IMR-90 (cell line): ENCODE results near the gene ATG4A. TPM values are rescaled to one million over a fixed set of nuclear protein-coding genes. Genes with fewer than 3 reads are reported as not detected.

ENCODE experiments used
- ATAC-seq: fragments of 200-7000 bp; cut with Tn5 transposase; 2 replicates; pipeline ENCODE4 v1.9.1; 2020; ENCODE audit warnings: low read depth, mild to moderate bottlenecking, moderate library complexity
- BruUV-seq: library from RNA; stranded (reverse); fragments of 400-500 nt; replicated peaks from 2 replicates; lab custom pipeline; 2021; lab: Mats Ljungman, UMichigan
- CTCF ChIA-PET: fragments of 300-600 bp; formaldehyde crosslinking; extraction: SDS; loops from one replicate; lab custom pipeline; 2021; ENCODE audit warnings: antibody characterized with exemption; lab: Yijun Ruan, JAX
- POLR2A ChIA-PET: fragments of 300-600 bp; sonication (Branson Sonifier 250); formaldehyde crosslinking; loops from one replicate; lab custom pipeline; 2022; ENCODE audit warnings: antibody characterized with exemption; ENCODE audit not compliant: unreplicated experiment; lab: Charles Lee
- DNase-seq: peaks from one replicate; pipeline ENCODE4 v3.0.0; 2013
- H2AFZ ChIP-seq: replicated peaks from 2 replicates; pipeline ENCODE3; 2013; ENCODE audit warnings: low read length, mild to moderate bottlenecking; ENCODE audit not compliant: poor library complexity
- H2AK5ac ChIP-seq: 2 replicates; pipeline ENCODE4 v1.6.1; 2013; ENCODE audit warnings: low read depth, low read length, inconsistent platforms
- H2AK9ac ChIP-seq: replicated peaks from 2 replicates; pipeline ENCODE3; 2013; ENCODE audit warnings: mild to moderate bottlenecking, low read depth, low read length, moderate library complexity; ENCODE audit not compliant: poor library complexity
- H2BK120ac ChIP-seq: 2 replicates; pipeline ENCODE4 v1.6.1; 2013; ENCODE audit warnings: low read depth, low read length, inconsistent platforms
- H2BK15ac ChIP-seq: 3 replicates; pipeline ENCODE4 v1.6.1; 2013; ENCODE audit warnings: low read depth, low read length, inconsistent platforms
- H2BK20ac ChIP-seq: 2 replicates; pipeline ENCODE4 v1.6.1; 2013; ENCODE audit warnings: low read depth, mild to moderate bottlenecking, inconsistent platforms, low read length, moderate library complexity
- H2BK5ac ChIP-seq: 2 replicates; pipeline ENCODE4 v1.6.1; 2013; ENCODE audit warnings: mild to moderate bottlenecking, low read depth, low read length, inconsistent platforms; ENCODE audit not compliant: poor library complexity, severe bottlenecking
- H3K14ac ChIP-seq: replicated peaks from 2 replicates; pipeline ENCODE4 v1.6.1; 2013; ENCODE audit warnings: low read depth, low read length, inconsistent platforms
- H3K18ac ChIP-seq: 2 replicates; pipeline ENCODE4 v1.6.1; 2013; ENCODE audit warnings: low read depth, low read length, control low read depth
- H3K23ac ChIP-seq: 2 replicates; pipeline ENCODE4 v1.6.1; 2013; ENCODE audit warnings: low read depth, low read length, inconsistent platforms
- H3K27ac ChIP-seq: 2 replicates; pipeline ENCODE4 v1.5.1; 2013; ENCODE audit warnings: mild to moderate bottlenecking, control low read depth, low read length; ENCODE audit not compliant: insufficient read depth
- H3K27me3 ChIP-seq: 2 replicates; pipeline ENCODE4 v1.6.1; 2013; ENCODE audit warnings: low read length; ENCODE audit not compliant: control insufficient read depth, insufficient read depth
- H3K36me3 ChIP-seq: 2 replicates; pipeline ENCODE4 v1.6.1; 2013; ENCODE audit warnings: low read length, mixed read lengths; ENCODE audit not compliant: control insufficient read depth, insufficient read depth
- H3K4ac ChIP-seq: 2 replicates; pipeline ENCODE4 v1.6.1; 2013; ENCODE audit warnings: low read depth, low read length, inconsistent platforms
- H3K4me1 ChIP-seq: 2 replicates; pipeline ENCODE4 v1.6.1; 2013; ENCODE audit warnings: low read length, mixed read lengths; ENCODE audit not compliant: control insufficient read depth, insufficient read depth
- H3K4me2 ChIP-seq: 2 replicates; pipeline ENCODE4 v1.6.1; 2013; ENCODE audit warnings: low read depth, mild to moderate bottlenecking, control low read depth, low read length, moderate library complexity
- H3K4me3 ChIP-seq: 2 replicates; pipeline ENCODE4 v1.5.1; 2013; ENCODE audit warnings: low read depth, mild to moderate bottlenecking, control low read depth, low read length, moderate library complexity; ENCODE audit not compliant: insufficient read depth
- H3K56ac ChIP-seq: 2 replicates; pipeline ENCODE4 v1.6.1; 2013; ENCODE audit warnings: low read length, inconsistent platforms; ENCODE audit not compliant: insufficient read depth; ENCODE audit errors: extremely low read depth
- H3K79me1 ChIP-seq, 2 experiments: 2 replicates each; pipeline ENCODE4 v1.6.1; 2013; ENCODE audit warnings: low read length in 2 of 2, inconsistent platforms in 1 of 2, low read depth in 1 of 2
- H3K9ac ChIP-seq: 2 replicates; pipeline ENCODE4 v1.6.1; 2013; ENCODE audit warnings: low read depth, low read length, control low read depth
- H3K9me1 ChIP-seq: 2 replicates; pipeline ENCODE4 v1.6.1; 2013; ENCODE audit warnings: low read length, inconsistent platforms; ENCODE audit not compliant: insufficient read depth
- H3K9me3 ChIP-seq: 2 replicates; pipeline ENCODE4 v1.6.1; 2013; ENCODE audit warnings: low read length; ENCODE audit not compliant: control insufficient read depth, insufficient read depth
- H4K20me1 ChIP-seq: 2 replicates; pipeline ENCODE4 v1.6.1; 2013; ENCODE audit warnings: low read length, inconsistent platforms; ENCODE audit not compliant: insufficient read depth
- H4K5ac ChIP-seq: 2 replicates; pipeline ENCODE4 v1.6.1; 2013; ENCODE audit warnings: mild to moderate bottlenecking, low read depth, low read length, control low read depth
- H4K8ac ChIP-seq, 2 experiments: 2 replicates each; pipeline ENCODE4 v1.6.1; 2013; ENCODE audit warnings: low read depth in 2 of 2, low read length in 2 of 2, control low read depth in 1 of 2, inconsistent platforms in 1 of 2
- H4K91ac ChIP-seq: 2 replicates; pipeline ENCODE4 v1.6.1; 2013; ENCODE audit warnings: low read depth, low read length, inconsistent platforms; ENCODE audit not compliant: insufficient read depth
- MAFK ChIP-seq: IDR thresholded peaks from 2 replicates; pipeline ENCODE4 v1.6.1; 2012; ENCODE audit warnings: low read depth, low read length, improper control_type of control experiment
- NFE2L2 ChIP-seq: fragments of 150-350 bp; IDR thresholded peaks from 2 replicates; pipeline ENCODE4 v1.6.1; 2016; ENCODE audit warnings: low read depth, mild to moderate bottlenecking, low read length
- SMC3 ChIP-seq: fragments of 150-350 bp; IDR thresholded peaks from 2 replicates; pipeline ENCODE4 v1.6.1; 2016; ENCODE audit warnings: low read depth, mild to moderate bottlenecking, antibody characterized with exemption, low read length, moderate library complexity
- dilution Hi-C: fragments of 300-500 bp; cut with HindIII; formaldehyde crosslinking; loops from one replicate; pipeline ENCODE4 v1.14.3; 2018; ENCODE audit warnings: low sequenced_read_pairs; ENCODE audit not compliant: unreplicated experiment
- in situ Hi-C: fragments of 300-500 bp; cut with MboI; formaldehyde crosslinking; loops from 3 replicates; pipeline ENCODE4 v1.14.3; 2019; ENCODE audit warnings: low sequenced_read_pairs, inconsistent platforms, mixed read lengths
- intact Hi-C: fragments of 100-400 bp; cut with micrococcal nuclease; formaldehyde crosslinking; loops from 2 replicates; pipeline ENCODE4 v1.10.0; 2022
- polyA plus RNA-seq, 3 experiments: library from polyadenylated mRNA; depleted of rRNA; stranded (reverse); fragments of >200 nt; gene quantifications; 2 replicates each; pipeline ENCODE4 v1.2.3, GENCODE V29; 2012; ENCODE audit warnings: low replicate concordance in 1 of 3
- total RNA-seq: library from RNA; depleted of rRNA; stranded (reverse); fragments of >200 nt; gene quantifications from 2 replicates; pipeline ENCODE4 v1.2.3, GENCODE V29; 2012

Gene ATG4A
- total and polyA plus RNA-seq, 2 of the 4 experiments (the other 2 are of a cell fraction): 8.2 to 14.7 TPM

- no peak for TF ChIP-seq MAFK
- TF ChIP-seq SMC3: no peak
- TF ChIP-seq NFE2L2: no peak
- no peak for ATAC-seq
- POLR2A ChIA-PET: no interaction called here
- Histone ChIP-seq H3K9me3 (no peaks in the 10 kb centered on the region), H3K9ac (no peak overlapping the region), H2BK5ac (no peak overlapping the region), H3K14ac (no peak overlapping the region), H2BK20ac (no peak overlapping the region), H4K91ac (no peak overlapping the region), H2AK9ac (peak overlapping the region; percentile 52), H3K18ac (no peak overlapping the region), H4K5ac (no peak overlapping the region), H3K56ac (no peak overlapping the region), H3K4me1 (no peaks in the 10 kb centered on the region), H3K36me3 (no peaks in the 10 kb centered on the region), H3K4me2 (no peak overlapping the region), H3K9me1 (no peaks in the 10 kb centered on the region), H2BK120ac (no peak overlapping the region), H4K8ac (no peak overlapping the region), H3K27ac (no peak overlapping the region), H3K4me3 (no peak overlapping the region), H3K27me3 (no peaks in the 10 kb centered on the region; the same call in 1 of the 2 replicates), H2AFZ (no peak overlapping the region), H3K79me1 (no peaks in the 10 kb centered on the region; a peak in 1 of 4 replicates), H4K20me1 (no peaks in the 10 kb centered on the region), H3K23ac (no peak overlapping the region), H3K4ac (no peak overlapping the region), H2AK5ac (no peak overlapping the region), H2BK15ac (no peak overlapping the region)
- CTCF ChIA-PET: no interaction called here
- in situ Hi-C loops (no loop called here), intact Hi-C loops (no loop called here), dilution Hi-C loops (no loop called here)
- no TSS peak for BruUV-seq
- no peak for DNase-seq
Measured at GRCh38 chrX:108105473-108105872, 13.9 kb downstream of the ATG4A start.
